DOHH2 (cell line): ENCODE measurements around the gene MEGF10.

Experiments used
- EZH2phosphoT487 ChIP-seq: fragments of 200-600 bp; sonication (generic); IDR thresholded peaks from 2 replicates; pipeline ENCODE4 v1.6.1; 2017; ENCODE audit warnings: borderline replicate concordance, mild to moderate bottlenecking, antibody characterized with exemption, low read length, moderate library complexity, mixed read lengths
- TF ChIP-seq, protein P1 (sequence below): fragments of 200-600 bp; sonication (generic); IDR thresholded peaks from one replicate; pipeline ENCODE4 v1.5.1; 2014; ENCODE audit warnings: antibody characterized with exemption, mild to moderate bottlenecking, low read depth, low read length; ENCODE audit not compliant: poor library complexity, severe bottlenecking

DNA sequence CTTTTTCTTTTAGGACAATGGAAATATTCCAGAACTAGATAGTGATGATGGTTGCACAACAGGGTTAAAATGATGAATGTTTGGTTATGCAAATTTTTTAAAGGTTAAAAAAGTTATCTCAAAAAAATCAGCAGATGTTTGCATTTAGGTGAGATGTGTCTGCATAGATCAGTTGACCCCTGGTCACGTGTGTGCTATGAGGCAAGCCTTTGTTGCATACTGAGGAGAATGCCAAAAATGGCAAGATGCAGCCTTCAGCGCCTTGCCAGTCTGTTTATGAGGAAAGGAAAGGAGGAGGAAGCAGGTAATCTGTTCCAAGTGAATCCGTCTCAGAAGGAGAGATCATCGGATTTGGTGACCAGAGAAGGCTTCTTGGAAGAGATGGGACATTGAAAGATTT, 11.9 kb downstream of the MEGF10 start:
- TF ChIP-seq, protein P1, sequence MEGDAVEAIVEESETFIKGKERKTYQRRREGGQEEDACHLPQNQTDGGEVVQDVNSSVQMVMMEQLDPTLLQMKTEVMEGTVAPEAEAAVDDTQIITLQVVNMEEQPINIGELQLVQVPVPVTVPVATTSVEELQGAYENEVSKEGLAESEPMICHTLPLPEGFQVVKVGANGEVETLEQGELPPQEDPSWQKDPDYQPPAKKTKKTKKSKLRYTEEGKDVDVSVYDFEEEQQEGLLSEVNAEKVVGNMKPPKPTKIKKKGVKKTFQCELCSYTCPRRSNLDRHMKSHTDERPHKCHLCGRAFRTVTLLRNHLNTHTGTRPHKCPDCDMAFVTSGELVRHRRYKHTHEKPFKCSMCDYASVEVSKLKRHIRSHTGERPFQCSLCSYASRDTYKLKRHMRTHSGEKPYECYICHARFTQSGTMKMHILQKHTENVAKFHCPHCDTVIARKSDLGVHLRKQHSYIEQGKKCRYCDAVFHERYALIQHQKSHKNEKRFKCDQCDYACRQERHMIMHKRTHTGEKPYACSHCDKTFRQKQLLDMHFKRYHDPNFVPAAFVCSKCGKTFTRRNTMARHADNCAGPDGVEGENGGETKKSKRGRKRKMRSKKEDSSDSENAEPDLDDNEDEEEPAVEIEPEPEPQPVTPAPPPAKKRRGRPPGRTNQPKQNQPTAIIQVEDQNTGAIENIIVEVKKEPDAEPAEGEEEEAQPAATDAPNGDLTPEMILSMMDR: no peak
- TF ChIP-seq EZH2phosphoT487: no peak
